ENCODE results near the gene CPM.

DNA sequence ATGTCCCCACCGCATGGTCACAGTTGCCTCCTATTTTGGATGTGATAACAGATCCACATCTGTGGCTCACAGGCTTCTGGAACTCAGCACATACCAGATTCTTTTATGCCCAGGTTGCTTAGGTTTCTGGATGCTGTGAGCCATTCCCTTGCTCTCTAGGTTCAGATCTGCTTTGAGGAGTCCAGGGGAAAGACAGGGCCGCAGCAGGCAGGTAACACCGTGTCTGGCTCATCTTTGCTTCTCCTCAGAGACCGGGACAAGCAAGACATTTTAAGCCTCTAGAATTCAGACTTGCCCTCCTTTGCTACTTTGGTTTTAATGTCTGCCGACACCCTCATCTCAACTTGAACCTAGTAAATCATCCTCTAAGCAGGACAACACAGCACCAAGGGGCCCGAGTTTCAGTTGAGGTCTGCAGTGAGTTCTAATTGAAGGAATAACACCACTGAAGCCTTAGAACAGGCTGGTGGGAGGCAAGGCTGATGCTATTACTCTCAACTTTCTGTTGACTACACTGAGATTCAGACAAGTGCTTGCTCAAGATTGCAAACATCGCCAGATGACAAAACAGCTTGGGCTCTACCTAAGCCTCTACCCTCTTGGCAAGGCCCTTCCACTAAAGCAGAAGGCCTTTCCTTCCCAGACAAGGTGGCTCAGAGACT, 69.7 kb downstream of the CPM start:
- TF ChIP-seq, protein P1, sequence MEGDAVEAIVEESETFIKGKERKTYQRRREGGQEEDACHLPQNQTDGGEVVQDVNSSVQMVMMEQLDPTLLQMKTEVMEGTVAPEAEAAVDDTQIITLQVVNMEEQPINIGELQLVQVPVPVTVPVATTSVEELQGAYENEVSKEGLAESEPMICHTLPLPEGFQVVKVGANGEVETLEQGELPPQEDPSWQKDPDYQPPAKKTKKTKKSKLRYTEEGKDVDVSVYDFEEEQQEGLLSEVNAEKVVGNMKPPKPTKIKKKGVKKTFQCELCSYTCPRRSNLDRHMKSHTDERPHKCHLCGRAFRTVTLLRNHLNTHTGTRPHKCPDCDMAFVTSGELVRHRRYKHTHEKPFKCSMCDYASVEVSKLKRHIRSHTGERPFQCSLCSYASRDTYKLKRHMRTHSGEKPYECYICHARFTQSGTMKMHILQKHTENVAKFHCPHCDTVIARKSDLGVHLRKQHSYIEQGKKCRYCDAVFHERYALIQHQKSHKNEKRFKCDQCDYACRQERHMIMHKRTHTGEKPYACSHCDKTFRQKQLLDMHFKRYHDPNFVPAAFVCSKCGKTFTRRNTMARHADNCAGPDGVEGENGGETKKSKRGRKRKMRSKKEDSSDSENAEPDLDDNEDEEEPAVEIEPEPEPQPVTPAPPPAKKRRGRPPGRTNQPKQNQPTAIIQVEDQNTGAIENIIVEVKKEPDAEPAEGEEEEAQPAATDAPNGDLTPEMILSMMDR (IDR thresholded peaks at IDR 0.05) = no peak
- TF ChIP-seq POLR2A (IDR thresholded peaks at IDR 0.05) = no peak

Measured in lower leg skin (tissue), 3 donors.